Measurements from ENCODE around the gene ARHGAP45.

Gene ARHGAP45

DNA sequence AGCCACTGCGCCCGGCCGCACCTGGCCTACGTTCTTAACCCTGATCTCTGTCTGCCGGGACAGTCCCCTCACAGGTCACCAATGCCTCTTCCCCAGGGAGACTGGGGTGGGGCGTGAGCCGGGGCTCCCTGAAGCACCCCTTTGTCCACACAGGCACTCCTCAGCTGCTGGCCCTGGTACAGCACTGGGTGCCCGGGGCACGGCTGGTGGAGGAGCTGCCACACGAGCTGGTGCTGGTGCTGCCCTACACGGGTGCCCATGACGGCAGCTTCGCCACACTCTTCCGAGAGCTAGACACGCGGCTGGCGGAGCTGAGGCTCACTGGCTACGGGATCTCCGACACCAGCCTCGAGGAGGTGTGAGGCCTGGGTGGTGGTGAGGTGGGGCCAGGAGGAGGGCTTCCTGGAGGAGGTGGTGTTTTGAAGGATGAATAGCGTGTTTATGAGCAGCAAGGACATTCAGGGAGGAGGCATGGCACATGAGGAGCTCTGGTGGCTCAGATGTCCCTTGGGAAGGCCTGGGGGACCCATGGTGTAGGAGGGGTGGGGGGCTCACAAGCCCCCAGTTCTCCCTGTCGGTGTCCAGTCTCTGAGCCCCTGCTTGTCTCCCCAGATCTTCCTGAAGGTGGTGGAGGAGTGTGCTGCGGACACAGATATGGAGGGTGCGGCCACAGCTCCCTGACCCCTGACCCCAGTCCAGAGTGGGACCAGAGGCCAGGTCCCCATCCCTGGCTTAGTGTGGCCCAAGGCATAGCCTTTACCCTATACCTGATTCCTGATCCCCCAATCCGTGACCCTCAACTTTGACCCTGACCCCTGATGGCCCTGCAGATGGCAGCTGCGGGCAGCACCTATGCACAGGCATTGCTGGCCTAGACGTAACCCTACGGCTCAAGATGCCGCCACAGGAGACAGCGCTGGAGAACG, 13.5 kb upstream of the ARHGAP45 start:
- Histone ChIP-seq H3K4me3 (ENCODE audit: low read depth, low read length) (no peak overlapping the region), H3K27me3 (no peaks in the 10 kb centered on the region), H3K9me3 (peaks cover 18% of the 10 kb centered on the region), H3K4me1 (no peaks in the 10 kb centered on the region), H3K36me3 (no peaks in the 10 kb centered on the region)
- TF ChIP-seq, protein P1, sequence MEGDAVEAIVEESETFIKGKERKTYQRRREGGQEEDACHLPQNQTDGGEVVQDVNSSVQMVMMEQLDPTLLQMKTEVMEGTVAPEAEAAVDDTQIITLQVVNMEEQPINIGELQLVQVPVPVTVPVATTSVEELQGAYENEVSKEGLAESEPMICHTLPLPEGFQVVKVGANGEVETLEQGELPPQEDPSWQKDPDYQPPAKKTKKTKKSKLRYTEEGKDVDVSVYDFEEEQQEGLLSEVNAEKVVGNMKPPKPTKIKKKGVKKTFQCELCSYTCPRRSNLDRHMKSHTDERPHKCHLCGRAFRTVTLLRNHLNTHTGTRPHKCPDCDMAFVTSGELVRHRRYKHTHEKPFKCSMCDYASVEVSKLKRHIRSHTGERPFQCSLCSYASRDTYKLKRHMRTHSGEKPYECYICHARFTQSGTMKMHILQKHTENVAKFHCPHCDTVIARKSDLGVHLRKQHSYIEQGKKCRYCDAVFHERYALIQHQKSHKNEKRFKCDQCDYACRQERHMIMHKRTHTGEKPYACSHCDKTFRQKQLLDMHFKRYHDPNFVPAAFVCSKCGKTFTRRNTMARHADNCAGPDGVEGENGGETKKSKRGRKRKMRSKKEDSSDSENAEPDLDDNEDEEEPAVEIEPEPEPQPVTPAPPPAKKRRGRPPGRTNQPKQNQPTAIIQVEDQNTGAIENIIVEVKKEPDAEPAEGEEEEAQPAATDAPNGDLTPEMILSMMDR (IDR thresholded peaks at IDR 0.05; ENCODE audit: low read depth, low read length), result no peak
- DNase-seq, result peak; percentile 10

DNA sequence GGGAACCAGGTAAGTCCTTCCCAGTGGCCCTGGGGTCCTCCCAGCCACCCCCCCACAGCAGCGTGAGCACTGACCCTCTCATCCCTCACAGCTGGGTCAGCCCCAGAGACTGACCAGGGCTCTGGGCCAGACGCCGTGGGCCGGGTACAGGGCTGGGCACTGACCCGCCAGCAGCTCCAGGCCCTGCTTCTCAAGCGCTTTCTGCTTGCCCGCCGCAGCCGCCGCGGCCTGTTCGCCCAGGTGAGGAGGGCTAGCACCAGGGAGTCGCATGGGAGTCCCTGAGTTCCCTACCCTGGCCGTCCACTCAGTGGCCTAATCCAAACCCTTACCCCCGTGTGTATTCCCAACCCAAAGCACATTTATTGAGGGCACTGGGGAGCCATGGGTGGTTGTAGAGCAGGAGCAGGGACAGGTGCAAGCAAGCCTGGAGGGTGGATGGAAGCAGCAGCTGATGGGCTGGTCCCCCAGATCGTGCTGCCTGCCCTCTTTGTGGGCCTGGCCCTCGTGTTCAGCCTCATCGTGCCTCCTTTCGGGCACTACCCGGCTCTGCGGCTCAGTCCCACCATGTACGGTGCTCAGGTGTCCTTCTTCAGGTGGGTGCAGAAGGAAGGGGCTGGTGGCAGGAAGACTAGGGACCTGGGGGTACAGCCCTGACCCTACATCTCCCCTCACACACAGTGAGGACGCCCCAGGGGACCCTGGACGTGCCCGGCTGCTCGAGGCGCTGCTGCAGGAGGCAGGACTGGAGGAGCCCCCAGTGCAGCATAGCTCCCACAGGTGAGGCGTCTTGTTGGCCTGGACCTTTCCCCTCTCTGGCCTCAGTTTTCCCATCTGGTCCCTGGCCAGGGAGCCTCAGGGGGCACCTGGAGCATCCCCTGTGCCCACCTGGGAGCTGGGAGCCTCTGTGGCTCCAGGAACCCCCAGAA, 12.6 kb upstream of the ARHGAP45 start:
- no peak for DNase-seq
- H3K36me3 ChIP-seq, result no peaks in the 10 kb centered on the region
- H3K4me1 ChIP-seq, result no peaks in the 10 kb centered on the region
- no peak overlapping the region for H3K4me3 ChIP-seq (ENCODE audit: low read depth, low read length)
- H3K9me3 ChIP-seq, result peaks cover 23% of the 10 kb centered on the region
- TF ChIP-seq, protein P1 (IDR thresholded peaks at IDR 0.05; ENCODE audit: low read depth, low read length), result no peak
- no peaks in the 10 kb centered on the region for H3K27me3 ChIP-seq

DNA sequence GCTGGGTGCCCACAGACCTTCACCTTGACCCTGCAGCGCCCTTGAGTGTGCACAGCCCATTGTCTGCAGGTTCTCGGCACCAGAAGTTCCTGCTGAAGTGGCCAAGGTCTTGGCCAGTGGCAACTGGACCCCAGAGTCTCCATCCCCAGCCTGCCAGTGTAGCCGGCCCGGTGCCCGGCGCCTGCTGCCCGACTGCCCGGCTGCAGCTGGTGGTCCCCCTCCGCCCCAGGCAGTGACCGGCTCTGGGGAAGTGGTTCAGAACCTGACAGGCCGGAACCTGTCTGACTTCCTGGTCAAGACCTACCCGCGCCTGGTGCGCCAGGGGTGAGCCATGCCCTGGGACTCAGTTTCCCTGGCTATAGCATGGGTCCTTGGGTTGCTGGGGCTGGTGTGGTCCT, 11.9 kb upstream of the ARHGAP45 start:
- TF ChIP-seq, protein P1 (IDR thresholded peaks at IDR 0.05; ENCODE audit: low read depth, low read length), result no peak
- H3K4me1 ChIP-seq, result no peaks in the 10 kb centered on the region
- no peak overlapping the region for H3K4me3 ChIP-seq (ENCODE audit: low read depth, low read length)
- DNase-seq, result no peak
- H3K36me3 ChIP-seq, result no peaks in the 10 kb centered on the region
- peaks cover 23% of the 10 kb centered on the region for H3K9me3 ChIP-seq
- H3K27me3 ChIP-seq, result no peaks in the 10 kb centered on the region

DNA sequence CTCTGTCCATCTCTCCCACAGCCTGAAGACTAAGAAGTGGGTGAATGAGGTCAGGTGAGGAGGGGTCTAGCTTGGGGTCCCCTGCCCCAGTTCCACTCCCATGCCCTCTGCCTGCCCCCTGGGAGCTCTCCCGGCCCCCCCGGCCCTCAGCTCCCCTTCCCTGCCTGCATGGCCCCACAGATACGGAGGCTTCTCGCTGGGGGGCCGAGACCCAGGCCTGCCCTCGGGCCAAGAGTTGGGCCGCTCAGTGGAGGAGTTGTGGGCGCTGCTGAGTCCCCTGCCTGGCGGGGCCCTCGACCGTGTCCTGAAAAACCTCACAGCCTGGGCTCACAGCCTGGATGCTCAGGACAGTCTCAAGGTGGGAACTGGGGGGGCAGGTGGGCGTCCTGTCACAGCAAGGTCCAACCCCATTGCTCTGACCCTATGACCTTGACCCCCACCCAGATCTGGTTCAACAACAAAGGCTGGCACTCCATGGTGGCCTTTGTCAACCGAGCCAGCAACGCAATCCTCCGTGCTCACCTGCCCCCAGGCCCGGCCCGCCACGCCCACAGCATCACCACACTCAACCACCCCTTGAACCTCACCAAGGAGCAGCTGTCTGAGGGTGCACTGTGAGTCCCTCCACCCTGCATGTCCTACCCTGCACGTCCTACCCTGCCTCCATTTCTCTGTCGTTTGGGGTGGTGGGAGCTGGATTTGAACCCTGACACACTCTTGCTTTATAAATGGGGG, 10.9 kb upstream of the ARHGAP45 start:
- no peak overlapping the region for H3K4me3 ChIP-seq (ENCODE audit: low read depth, low read length)
- DNase-seq, result no peak
- H3K27me3 ChIP-seq, result no peaks in the 10 kb centered on the region
- no peaks in the 10 kb centered on the region for H3K36me3 ChIP-seq
- TF ChIP-seq, protein P1 (IDR thresholded peaks at IDR 0.05; ENCODE audit: low read depth, low read length), result no peak
- H3K4me1 ChIP-seq, result no peaks in the 10 kb centered on the region
- H3K9me3 ChIP-seq, result peaks cover 27% of the 10 kb centered on the region

DNA sequence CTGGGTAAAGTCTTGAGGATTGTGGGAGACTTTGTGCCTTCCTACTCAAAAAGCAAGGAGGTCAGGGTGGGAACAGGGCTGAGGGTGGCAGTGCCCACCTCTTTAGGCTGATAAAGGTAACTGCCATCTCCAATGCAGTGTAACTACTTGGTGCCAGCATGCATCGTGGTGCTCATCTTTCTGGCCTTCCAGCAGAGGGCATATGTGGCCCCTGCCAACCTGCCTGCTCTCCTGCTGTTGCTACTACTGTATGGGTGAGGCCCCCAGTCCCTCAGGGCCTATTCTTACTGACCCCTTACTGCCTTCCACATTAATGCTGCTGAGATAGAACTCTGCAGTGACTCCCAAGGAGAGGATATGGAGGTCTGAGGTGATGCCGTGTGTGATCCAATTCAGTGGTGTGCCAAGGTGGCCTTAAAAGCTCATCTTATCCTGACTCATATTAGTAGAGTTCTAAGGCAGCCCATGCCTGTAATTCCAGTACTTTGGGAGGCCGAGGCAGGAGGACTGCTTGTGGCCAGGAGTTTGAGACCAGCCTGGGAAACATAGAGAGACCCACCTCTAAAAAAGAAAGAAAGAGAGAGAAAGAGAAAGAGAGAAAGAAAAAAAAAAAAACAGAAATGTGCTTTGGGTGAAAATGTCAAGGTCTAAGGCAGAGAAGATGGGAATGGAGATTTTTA, 9.7 kb upstream of the ARHGAP45 start:
- Histone ChIP-seq H3K4me3 (ENCODE audit: low read depth, low read length) (no peak overlapping the region), H3K4me1 (no peaks in the 10 kb centered on the region), H3K36me3 (no peaks in the 10 kb centered on the region), H3K9me3 (peaks cover 27% of the 10 kb centered on the region), H3K27me3 (no peaks in the 10 kb centered on the region)
- TF ChIP-seq, protein P1 (IDR thresholded peaks at IDR 0.05; ENCODE audit: low read depth, low read length), result peak; percentile 16; the same call in 1 of the 2 replicates
- no peak for DNase-seq

Data from BE2C (cell line).